RWPE2 (cell line): ENCODE measurements around the gene ERO1B.

Source experiments
- ATAC-seq: fragments of 200-7000 bp; cut with Tn5 transposase; 3 replicates; pipeline ENCODE4 v1.9.1; 2021; ENCODE audit warnings: low read depth
- DNase-seq: peaks from one replicate; pipeline ENCODE4 v3.0.0-alpha.2; 2020; ENCODE audit warnings: low spot score
- H3K27ac ChIP-seq: fragments of 450-650 bp; 2 replicates; pipeline ENCODE4 v1.5.1; 2017; ENCODE audit warnings: mild to moderate bottlenecking; ENCODE audit not compliant: poor library complexity, severe bottlenecking
- H3K27me3 ChIP-seq: fragments of 250-450 bp; sonication (Bioruptor Pico); 2 replicates; pipeline ENCODE4 v1.5.1; 2021; ENCODE audit warnings: mild to moderate bottlenecking, moderate library complexity; ENCODE audit not compliant: insufficient read depth, poor library complexity, severe bottlenecking
- H3K36me3 ChIP-seq: fragments of 250-450 bp; sonication (Bioruptor Pico); 2 replicates; pipeline ENCODE4 v1.5.1; 2020; ENCODE audit warnings: low read depth, mild to moderate bottlenecking, moderate library complexity
- H3K4me1 ChIP-seq: fragments of 250-450 bp; sonication (Bioruptor Pico); 2 replicates; pipeline ENCODE4 v1.5.1; 2021; ENCODE audit warnings: mild to moderate bottlenecking, moderate library complexity; ENCODE audit not compliant: insufficient read depth, poor library complexity, severe bottlenecking
- H3K4me3 ChIP-seq: fragments of 250-450 bp; sonication (Bioruptor Pico); 2 replicates; pipeline ENCODE4 v1.5.1; 2021; ENCODE audit warnings: mild to moderate bottlenecking, moderate library complexity; ENCODE audit not compliant: severe bottlenecking
- H3K9me3 ChIP-seq: fragments of 250-450 bp; sonication (Bioruptor Pico); 2 replicates; pipeline ENCODE4 v1.5.1; 2021; ENCODE audit warnings: mild to moderate bottlenecking, moderate library complexity; ENCODE audit not compliant: severe bottlenecking
- TF ChIP-seq, protein P1 (sequence below): fragments of 450-650 bp; IDR thresholded peaks from one replicate; pipeline ENCODE4 v1.5.1; 2017; ENCODE audit warnings: mild to moderate bottlenecking, moderate library complexity; ENCODE audit not compliant: poor library complexity, severe bottlenecking

The ERO1B gene

GRCh38 chr1:236301958-236302335 is 20.2 kb upstream of the ERO1B start:
- no peak overlapping the region for H3K27ac ChIP-seq
- TF ChIP-seq, protein P1, sequence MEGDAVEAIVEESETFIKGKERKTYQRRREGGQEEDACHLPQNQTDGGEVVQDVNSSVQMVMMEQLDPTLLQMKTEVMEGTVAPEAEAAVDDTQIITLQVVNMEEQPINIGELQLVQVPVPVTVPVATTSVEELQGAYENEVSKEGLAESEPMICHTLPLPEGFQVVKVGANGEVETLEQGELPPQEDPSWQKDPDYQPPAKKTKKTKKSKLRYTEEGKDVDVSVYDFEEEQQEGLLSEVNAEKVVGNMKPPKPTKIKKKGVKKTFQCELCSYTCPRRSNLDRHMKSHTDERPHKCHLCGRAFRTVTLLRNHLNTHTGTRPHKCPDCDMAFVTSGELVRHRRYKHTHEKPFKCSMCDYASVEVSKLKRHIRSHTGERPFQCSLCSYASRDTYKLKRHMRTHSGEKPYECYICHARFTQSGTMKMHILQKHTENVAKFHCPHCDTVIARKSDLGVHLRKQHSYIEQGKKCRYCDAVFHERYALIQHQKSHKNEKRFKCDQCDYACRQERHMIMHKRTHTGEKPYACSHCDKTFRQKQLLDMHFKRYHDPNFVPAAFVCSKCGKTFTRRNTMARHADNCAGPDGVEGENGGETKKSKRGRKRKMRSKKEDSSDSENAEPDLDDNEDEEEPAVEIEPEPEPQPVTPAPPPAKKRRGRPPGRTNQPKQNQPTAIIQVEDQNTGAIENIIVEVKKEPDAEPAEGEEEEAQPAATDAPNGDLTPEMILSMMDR: no peak
- ATAC-seq (no peak), DNase-seq (no peak)
- no peak overlapping the region for H3K4me3 ChIP-seq
- H3K4me1 ChIP-seq: no peaks in the 10 kb centered on the region
- no peaks in the 10 kb centered on the region for H3K36me3 ChIP-seq
- H3K27me3 ChIP-seq: no peaks in the 10 kb centered on the region
- no peaks in the 10 kb centered on the region for H3K9me3 ChIP-seq

DNA sequence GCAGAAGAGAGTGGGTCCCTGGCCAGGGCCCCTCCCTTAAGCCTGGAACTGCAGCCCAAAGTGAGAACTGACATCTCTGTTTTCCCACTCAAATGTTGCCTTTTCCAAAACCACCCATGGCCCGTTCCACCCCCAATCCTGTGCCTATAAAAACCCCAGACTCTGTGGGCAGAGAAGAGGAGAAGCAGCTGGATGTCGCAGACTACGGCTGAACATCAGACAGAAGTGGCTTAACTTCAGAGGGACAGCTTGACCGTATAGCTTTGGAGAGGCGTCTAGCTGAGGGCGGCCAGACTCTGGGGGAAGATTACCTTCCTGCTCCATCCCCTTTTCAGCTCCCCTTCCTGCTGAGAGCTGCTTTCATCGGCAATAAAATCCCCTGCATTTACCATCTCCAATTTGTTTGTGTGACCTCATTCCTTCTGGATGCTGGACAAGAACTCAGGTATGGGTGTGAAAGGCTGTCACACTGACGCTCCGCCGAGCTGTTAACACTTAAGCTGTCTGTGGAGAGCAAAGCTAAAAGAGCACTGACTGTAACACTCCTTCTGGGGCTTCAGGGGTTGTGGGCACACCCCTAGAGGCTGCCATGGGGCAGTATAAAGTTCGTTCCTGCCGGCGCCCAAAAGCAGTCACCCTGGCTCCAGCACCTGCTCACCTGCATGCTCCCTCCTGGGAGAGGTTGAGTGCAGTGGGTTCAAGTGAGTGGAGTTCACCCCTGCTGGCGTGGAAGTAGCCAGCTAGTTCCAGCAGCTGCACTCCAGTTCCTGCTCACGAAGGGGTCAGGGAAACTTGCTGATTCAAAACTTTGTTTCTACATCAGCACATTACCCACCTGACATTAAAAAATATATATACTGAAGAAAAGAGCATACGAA is 19.6 kb upstream of the ERO1B start:
- DNase-seq (no peak), ATAC-seq (no peak)
- Histone ChIP-seq H3K4me3 (no peak overlapping the region), H3K27me3 (no peaks in the 10 kb centered on the region), H3K27ac (no peak overlapping the region), H3K9me3 (no peaks in the 10 kb centered on the region), H3K36me3 (no peaks in the 10 kb centered on the region), H3K4me1 (no peaks in the 10 kb centered on the region)
- TF ChIP-seq, protein P1: no peak

DNA sequence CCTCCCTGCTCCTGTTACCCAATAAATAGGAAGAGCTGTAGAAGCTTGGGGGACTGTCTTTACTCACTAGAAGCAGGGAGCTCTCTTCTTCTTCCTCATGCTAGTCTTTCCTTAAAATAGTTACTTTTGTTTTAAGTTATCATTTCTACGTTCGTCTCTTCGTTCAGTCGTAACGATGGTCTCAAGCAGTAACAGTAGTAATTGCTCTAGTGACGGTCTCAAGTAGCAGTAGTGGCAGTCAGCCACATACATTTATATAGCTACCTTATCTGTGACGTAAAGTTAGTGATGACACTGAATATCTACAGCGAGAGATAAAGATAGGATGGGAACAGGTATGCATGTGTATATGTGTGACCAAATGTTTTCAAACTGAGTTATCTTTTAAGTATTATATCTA is 15.4 kb upstream of the ERO1B start:
- Histone ChIP-seq H3K4me3 (no peak overlapping the region), H3K9me3 (no peaks in the 10 kb centered on the region), H3K27ac (no peak overlapping the region), H3K27me3 (no peaks in the 10 kb centered on the region), H3K4me1 (no peaks in the 10 kb centered on the region), H3K36me3 (no peaks in the 10 kb centered on the region)
- ATAC-seq: no peak
- TF ChIP-seq, protein P1: no peak
- no peak for DNase-seq

- no peaks in the 10 kb centered on the region for H3K9me3 ChIP-seq
- DNase-seq (no peak), ATAC-seq (no peak)
- TF ChIP-seq, protein P1: no peak
- H3K27me3 ChIP-seq: no peaks in the 10 kb centered on the region
- no peaks in the 10 kb centered on the region for H3K36me3 ChIP-seq
- H3K4me1 ChIP-seq: no peaks in the 10 kb centered on the region
- no peak overlapping the region for H3K27ac ChIP-seq
- no peak overlapping the region for H3K4me3 ChIP-seq
These were observed 10.7 kb upstream of the ERO1B start for GRCh38 chr1:236292425-236292824.

- ATAC-seq (no peak), DNase-seq (no peak)
- no peaks in the 10 kb centered on the region for H3K4me1 ChIP-seq
- H3K27me3 ChIP-seq: no peaks in the 10 kb centered on the region
- TF ChIP-seq, protein P1: no peak
- no peaks in the 10 kb centered on the region for H3K9me3 ChIP-seq
- no peak overlapping the region for H3K27ac ChIP-seq
- H3K4me3 ChIP-seq: no peak overlapping the region
- H3K36me3 ChIP-seq: no peaks in the 10 kb centered on the region
These were observed 7.9 kb upstream of the ERO1B start for GRCh38 chr1:236289492-236290131.
